Astrocyte (in vitro differentiated cells and primary cell): Measurements from ENCODE around the gene ENPEP. TPM values are rescaled to one million over a fixed set of nuclear protein-coding genes. Genes with fewer than 3 reads are reported as not detected.
"Not testable (repeated sequence)": the region's sequence is repeated elsewhere in the genome, so short reads cannot be mapped to it uniquely, and the experiment has no call there.

ENCODE experiments used
- DNase-seq: peaks from one replicate; pipeline ENCODE4 v3.0.0-alpha.2; 2010; ENCODE audit warnings: low read depth
- FAIRE-seq: peaks from 2 replicates; lab custom pipeline; 2011; peaks lifted over from hg19 to GRCh38; lab: Jason Lieb, UNC
- H2AFZ ChIP-seq: 2 replicates; pipeline ENCODE4 v1.6.0; 2012; ENCODE audit warnings: low read depth, low read length, inconsistent platforms
- H3K27ac ChIP-seq: 2 replicates; pipeline ENCODE4 v1.5.1; 2011; ENCODE audit warnings: low read depth, low read length, inconsistent platforms
- H3K27me3 ChIP-seq: 2 replicates; pipeline ENCODE4 v1.6.0; 2011; ENCODE audit warnings: low read length, inconsistent platforms; ENCODE audit not compliant: insufficient read depth
- H3K36me3 ChIP-seq: 2 replicates; pipeline ENCODE4 v1.5.1; 2011; ENCODE audit warnings: low read length, inconsistent platforms; ENCODE audit not compliant: insufficient read depth
- H3K4me1 ChIP-seq: 2 replicates; pipeline ENCODE4 v1.5.1; 2011; ENCODE audit warnings: low read length, inconsistent platforms; ENCODE audit not compliant: insufficient read depth
- H3K4me2 ChIP-seq: 2 replicates; pipeline ENCODE4 v1.6.0; 2012; ENCODE audit warnings: low read length, inconsistent platforms
- H3K4me3 ChIP-seq: 2 replicates; pipeline ENCODE4 v1.5.1; 2011; ENCODE audit warnings: low read depth, mild to moderate bottlenecking, low read length, inconsistent platforms; ENCODE audit not compliant: insufficient read depth
- H3K79me2 ChIP-seq: 2 replicates; pipeline ENCODE4 v1.6.0; 2012; ENCODE audit warnings: mild to moderate bottlenecking, low read length, inconsistent platforms; ENCODE audit not compliant: insufficient read depth
- H3K9ac ChIP-seq: 2 replicates; pipeline ENCODE4 v1.6.0; 2012; ENCODE audit warnings: mild to moderate bottlenecking, low read length, inconsistent platforms
- H3K9me3 ChIP-seq: 2 replicates; pipeline ENCODE4 v1.5.1; 2012; ENCODE audit warnings: low read depth, mild to moderate bottlenecking, low read length, inconsistent platforms; ENCODE audit not compliant: insufficient read depth
- H4K20me1 ChIP-seq: 2 replicates; pipeline ENCODE4 v1.6.0; 2012; ENCODE audit warnings: low read length, inconsistent platforms; ENCODE audit not compliant: insufficient read depth
- H3K27ac Mint-ChIP-seq: one replicate; pipeline ENCODE4 v1.8.0; 2021; ENCODE audit warnings: mild to moderate bottlenecking, mixed read lengths; ENCODE audit not compliant: unreplicated experiment
- H3K27me3 Mint-ChIP-seq: one replicate; pipeline ENCODE4 v1.8.0; 2021; ENCODE audit warnings: low read depth, mixed read lengths; ENCODE audit not compliant: unreplicated experiment
- H3K36me3 Mint-ChIP-seq: one replicate; pipeline ENCODE4 v1.8.0; 2021; ENCODE audit warnings: low read depth, mixed read lengths; ENCODE audit not compliant: unreplicated experiment
- H3K4me1 Mint-ChIP-seq: one replicate; pipeline ENCODE4 v1.8.0; 2021; ENCODE audit warnings: low read depth, mixed read lengths; ENCODE audit not compliant: unreplicated experiment
- H3K4me3 Mint-ChIP-seq: one replicate; pipeline ENCODE4 v1.8.0; 2021; ENCODE audit warnings: mild to moderate bottlenecking, moderate library complexity, mixed read lengths; ENCODE audit not compliant: unreplicated experiment
- H3K9me3 Mint-ChIP-seq: one replicate; pipeline ENCODE4 v1.8.0; 2021; ENCODE audit warnings: mild to moderate bottlenecking, mixed read lengths; ENCODE audit not compliant: unreplicated experiment
- EZH2 ChIP-seq: IDR thresholded peaks from 2 replicates; pipeline ENCODE4 v1.6.1; 2012; ENCODE audit warnings: mild to moderate bottlenecking, low read length, inconsistent platforms; ENCODE audit not compliant: insufficient read depth
- total RNA-seq: library from RNA; stranded (reverse); gene quantifications from 2 replicates; pipeline ENCODE4 v1.2.1, GENCODE V29; 2021
- TF ChIP-seq, protein P1 (sequence below): IDR thresholded peaks from 2 replicates; pipeline ENCODE4 v1.5.1; 2011; ENCODE audit warnings: low read depth, mild to moderate bottlenecking, inconsistent platforms, low read length, moderate library complexity; ENCODE audit not compliant: insufficient read depth

The ENPEP gene
- total RNA-seq, 1 donor from 2014 or later, result 1.7 TPM

DNA sequence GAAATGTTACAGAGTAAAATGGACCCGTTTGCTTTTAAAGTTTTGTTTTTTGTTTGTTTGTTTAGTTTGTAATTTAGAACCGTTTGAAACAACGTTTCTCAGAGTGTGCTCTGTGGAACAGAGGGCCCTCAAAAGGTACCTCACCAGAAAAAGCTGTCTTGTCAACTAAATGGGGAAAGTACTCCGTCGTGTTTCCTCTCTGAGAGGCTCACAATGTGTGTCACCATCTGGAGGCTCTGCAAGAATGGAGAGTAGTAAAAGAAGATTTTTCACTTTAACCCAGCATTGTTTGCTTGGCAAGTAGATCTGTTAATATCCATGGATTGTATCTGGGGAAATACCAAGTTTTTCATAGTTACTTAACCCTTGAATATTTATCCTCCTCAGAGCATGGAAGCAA, 1.5 kb upstream of the ENPEP start:
- Mint-ChIP-seq H3K4me1 (peaks cover 9% of the 10 kb centered on the region), H3K27ac (no peak overlapping the region), H3K9me3 (no peaks in the 10 kb centered on the region), H3K36me3 (no peaks in the 10 kb centered on the region), H3K4me3 (no peak overlapping the region), H3K27me3 (no peaks in the 10 kb centered on the region)
- no peaks in the 10 kb centered on the region for H4K20me1 ChIP-seq
- no peak overlapping the region for H3K27ac ChIP-seq
- H3K79me2 ChIP-seq, result no peaks in the 10 kb centered on the region
- no peak overlapping the region for H3K4me3 ChIP-seq
- H3K36me3 ChIP-seq, result no peaks in the 10 kb centered on the region
- DNase-seq, result no peak
- H2AFZ ChIP-seq, result no peak overlapping the region
- H3K27me3 ChIP-seq, result no peaks in the 10 kb centered on the region
- no peaks in the 10 kb centered on the region for H3K9me3 ChIP-seq
- FAIRE-seq, result no peak
- no peaks in the 10 kb centered on the region for H3K4me1 ChIP-seq
- no peak overlapping the region for H3K4me2 ChIP-seq
- no peak overlapping the region for H3K9ac ChIP-seq
- TF ChIP-seq EZH2, result no peak
- TF ChIP-seq, protein P1, sequence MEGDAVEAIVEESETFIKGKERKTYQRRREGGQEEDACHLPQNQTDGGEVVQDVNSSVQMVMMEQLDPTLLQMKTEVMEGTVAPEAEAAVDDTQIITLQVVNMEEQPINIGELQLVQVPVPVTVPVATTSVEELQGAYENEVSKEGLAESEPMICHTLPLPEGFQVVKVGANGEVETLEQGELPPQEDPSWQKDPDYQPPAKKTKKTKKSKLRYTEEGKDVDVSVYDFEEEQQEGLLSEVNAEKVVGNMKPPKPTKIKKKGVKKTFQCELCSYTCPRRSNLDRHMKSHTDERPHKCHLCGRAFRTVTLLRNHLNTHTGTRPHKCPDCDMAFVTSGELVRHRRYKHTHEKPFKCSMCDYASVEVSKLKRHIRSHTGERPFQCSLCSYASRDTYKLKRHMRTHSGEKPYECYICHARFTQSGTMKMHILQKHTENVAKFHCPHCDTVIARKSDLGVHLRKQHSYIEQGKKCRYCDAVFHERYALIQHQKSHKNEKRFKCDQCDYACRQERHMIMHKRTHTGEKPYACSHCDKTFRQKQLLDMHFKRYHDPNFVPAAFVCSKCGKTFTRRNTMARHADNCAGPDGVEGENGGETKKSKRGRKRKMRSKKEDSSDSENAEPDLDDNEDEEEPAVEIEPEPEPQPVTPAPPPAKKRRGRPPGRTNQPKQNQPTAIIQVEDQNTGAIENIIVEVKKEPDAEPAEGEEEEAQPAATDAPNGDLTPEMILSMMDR, result no peak

- H3K4me3 Mint-ChIP-seq, H3K4me1 Mint-ChIP-seq, H3K27me3 Mint-ChIP-seq, H3K4me2 ChIP-seq, H3K27me3 ChIP-seq, DNase-seq, H3K9me3 Mint-ChIP-seq, H3K4me3 ChIP-seq, H3K9me3 ChIP-seq, H3K79me2 ChIP-seq, H3K36me3 ChIP-seq, H3K9ac ChIP-seq, H3K27ac Mint-ChIP-seq, H3K36me3 Mint-ChIP-seq, H3K4me1 ChIP-seq, H3K27ac ChIP-seq, H4K20me1 ChIP-seq, H2AFZ ChIP-seq, FAIRE-seq: not testable (repeated sequence)
Measured at GRCh38 chr4:110475080-110475479, 875 bp upstream of the ENPEP start.

GRCh38 chr4:110477836-110478235, 1.9 kb downstream of the ENPEP start:
- DNase-seq (no peak), FAIRE-seq (no peak)
- peaks cover 15% of the 10 kb centered on the region for H3K4me1 Mint-ChIP-seq
- Histone ChIP-seq H3K9ac (no peak overlapping the region), H3K27ac (no peak overlapping the region), H4K20me1 (no peaks in the 10 kb centered on the region), H3K4me3 (no peak overlapping the region), H3K4me2 (no peak overlapping the region), H3K9me3 (no peaks in the 10 kb centered on the region), H2AFZ (no peak overlapping the region), H3K79me2 (no peaks in the 10 kb centered on the region), H3K4me1 (peaks cover 6% of the 10 kb centered on the region), H3K27me3 (no peaks in the 10 kb centered on the region), H3K36me3 (no peaks in the 10 kb centered on the region)
- no peak overlapping the region for H3K4me3 Mint-ChIP-seq
- no peaks in the 10 kb centered on the region for H3K27me3 Mint-ChIP-seq
- TF ChIP-seq, protein P1, result no peak
- no peak for TF ChIP-seq EZH2
- no peaks in the 10 kb centered on the region for H3K36me3 Mint-ChIP-seq
- H3K27ac Mint-ChIP-seq, result no peak overlapping the region
- peaks cover 3% of the 10 kb centered on the region for H3K9me3 Mint-ChIP-seq
